GM23338 (cell line): ENCODE results near the gene PALLD. TPM values are rescaled to one million over a fixed set of nuclear protein-coding genes. Genes with fewer than 3 reads are reported as not detected.

ENCODE experiments used
- ATAC-seq: fragments of 200-7000 bp; cut with Tn5 transposase; 3 replicates; pipeline ENCODE4 v1.9.1; 2020
- DNase-seq: peaks from one replicate; pipeline ENCODE4 v3.0.0-alpha.2; 2015; ENCODE audit warnings: low spot score
- H2AFZ ChIP-seq: fragments of 200-600 bp; sonication (generic); 2 replicates; pipeline ENCODE4 v1.8.0; 2016; ENCODE audit warnings: antibody characterized with exemption, mild to moderate bottlenecking, moderate library complexity
- H3F3A ChIP-seq: fragments of 200-600 bp; sonication (generic); replicated peaks from 2 replicates; pipeline ENCODE4 v1.8.0; 2017; ENCODE audit warnings: antibody characterized with exemption, mixed run types, low read depth
- H3K27ac ChIP-seq: fragments of 200-600 bp; sonication (generic); 2 replicates; pipeline ENCODE4 v1.6.1; 2016; ENCODE audit warnings: low read depth
- H3K27me3 ChIP-seq: fragments of 200-600 bp; sonication (generic); 2 replicates; pipeline ENCODE4 v1.8.0; 2016; ENCODE audit warnings: mild to moderate bottlenecking, mixed run types, moderate library complexity; ENCODE audit not compliant: insufficient read depth
- H3K36me3 ChIP-seq: fragments of 200-600 bp; sonication (generic); 2 replicates; pipeline ENCODE4 v1.8.0; 2016; ENCODE audit warnings: mild to moderate bottlenecking; ENCODE audit not compliant: insufficient read depth
- H3K4me1 ChIP-seq: fragments of 200-600 bp; sonication (generic); 2 replicates; pipeline ENCODE4 v1.8.0; 2016; ENCODE audit warnings: mild to moderate bottlenecking, moderate library complexity; ENCODE audit not compliant: insufficient read depth
- H3K4me2 ChIP-seq: fragments of 200-600 bp; sonication (generic); 2 replicates; pipeline ENCODE4 v1.7.1; 2017; ENCODE audit warnings: mixed run types
- H3K4me3 ChIP-seq: fragments of 200-600 bp; sonication (generic); 2 replicates; pipeline ENCODE4 v1.6.1; 2016; ENCODE audit warnings: mixed run types
- H3K79me2 ChIP-seq: fragments of 200-600 bp; sonication (generic); replicated peaks from 2 replicates; pipeline ENCODE4 v1.8.0; 2017; ENCODE audit warnings: mild to moderate bottlenecking; ENCODE audit not compliant: insufficient read depth
- H3K9me2 ChIP-seq: fragments of 200-600 bp; sonication (generic); 2 replicates; pipeline ENCODE4 v1.8.0; 2017; ENCODE audit not compliant: insufficient read depth
- H4K20me1 ChIP-seq: fragments of 200-600 bp; sonication (generic); replicated peaks from 2 replicates; pipeline ENCODE4 v1.8.0; 2017; ENCODE audit warnings: mild to moderate bottlenecking; ENCODE audit not compliant: insufficient read depth
- H3K27ac Mint-ChIP-seq: 2 replicates; pipeline ENCODE4 v1.8.0; 2020; ENCODE audit warnings: inconsistent platforms, mild to moderate bottlenecking, moderate library complexity, mixed read lengths
- H3K27me3 Mint-ChIP-seq: 3 replicates; pipeline ENCODE4 v1.8.0; 2022; ENCODE audit warnings: low read depth, mild to moderate bottlenecking, moderate library complexity, mixed read lengths, inconsistent platforms; ENCODE audit not compliant: insufficient read depth, poor library complexity
- H3K36me3 Mint-ChIP-seq: 3 replicates; pipeline ENCODE4 v1.8.0; 2021; ENCODE audit warnings: low read depth, mild to moderate bottlenecking, inconsistent platforms, moderate library complexity, mixed read lengths
- H3K4me1 Mint-ChIP-seq: 3 replicates; pipeline ENCODE4 v1.8.0; 2020; ENCODE audit warnings: mild to moderate bottlenecking, inconsistent platforms, mixed read lengths
- H3K4me3 Mint-ChIP-seq: 3 replicates; pipeline ENCODE4 v1.8.0; 2021; ENCODE audit warnings: moderate library complexity, mild to moderate bottlenecking, inconsistent platforms, mixed read lengths
- H3K9me3 Mint-ChIP-seq: 3 replicates; pipeline ENCODE4 v1.8.0; 2020; ENCODE audit warnings: moderate library complexity, mild to moderate bottlenecking, inconsistent platforms, mixed read lengths
- CREB1 ChIP-seq: fragments of 250-450 bp; sonication (Bioruptor Pico); IDR thresholded peaks from 2 replicates; pipeline ENCODE4 v1.5.0; 2020; ENCODE audit warnings: low read depth, mild to moderate bottlenecking, moderate library complexity
- EZH2 ChIP-seq: fragments of 200-600 bp; sonication (generic); IDR thresholded peaks from one replicate; pipeline ENCODE4 v1.8.0; 2017; ENCODE audit warnings: antibody characterized with exemption, mild to moderate bottlenecking, low read depth; ENCODE audit not compliant: unreplicated experiment
- EZH2phosphoT487 ChIP-seq: fragments of 200-600 bp; sonication (generic); IDR thresholded peaks from one replicate; pipeline ENCODE4 v1.8.1; 2018; ENCODE audit warnings: antibody characterized with exemption; ENCODE audit not compliant: unreplicated experiment
- NANOG ChIP-seq: IDR thresholded peaks from 2 replicates; pipeline ENCODE4 v1.6.1; 2016; ENCODE audit warnings: antibody characterized with exemption, borderline replicate concordance
- POLR2AphosphoS5 ChIP-seq: IDR thresholded peaks from 2 replicates; pipeline ENCODE4 v1.6.1; 2016; ENCODE audit warnings: antibody characterized with exemption, low read depth
- STAT1 ChIP-seq: IDR thresholded peaks from one replicate; pipeline ENCODE4 v1.6.1; 2016; ENCODE audit warnings: antibody characterized with exemption; ENCODE audit not compliant: unreplicated experiment
- ZNF114 ChIP-seq: fragments of 250-450 bp; sonication (Bioruptor Pico); IDR thresholded peaks from 2 replicates; pipeline ENCODE4 v1.5.0; 2020; ENCODE audit warnings: mild to moderate bottlenecking, moderate library complexity
- ZNF331 ChIP-seq: fragments of 250-450 bp; sonication (Bioruptor Pico); IDR thresholded peaks from 2 replicates; pipeline ENCODE4 v1.5.0; 2020; ENCODE audit warnings: low read depth, mild to moderate bottlenecking, moderate library complexity
- polyA plus RNA-seq: library from polyadenylated mRNA; unstranded; fragments of >200 nt; fragmentation: Nextera tagmentation; extraction: Ambion mirVana; gene quantifications from 2 replicates; pipeline ENCODE4 v1.2.1, GENCODE V29; 2016
- total RNA-seq: library from RNA; depleted of rRNA; stranded (reverse); fragments of >200 nt; shearing (Covaris generic); gene quantifications from 2 replicates; pipeline ENCODE4 v1.2.3, GENCODE V29; 2014
- TF ChIP-seq, protein P1 (sequence below): IDR thresholded peaks from one replicate; pipeline ENCODE4 v1.6.1; 2018; ENCODE audit warnings: antibody characterized with exemption; ENCODE audit not compliant: unreplicated experiment
- TF ChIP-seq, protein P2 (sequence below): fragments of 250-450 bp; sonication (Bioruptor Pico); IDR thresholded peaks from 2 replicates; pipeline ENCODE4 v1.5.0; 2020; ENCODE audit warnings: mild to moderate bottlenecking, moderate library complexity
- TF ChIP-seq, protein P3 (sequence below): IDR thresholded peaks from 2 replicates; pipeline ENCODE4 v1.6.1; 2016; ENCODE audit warnings: antibody characterized with exemption

Gene PALLD
- total and polyA plus RNA-seq, 2 experiments from 2014 or later = 13.1 to 30.2 TPM

DNA sequence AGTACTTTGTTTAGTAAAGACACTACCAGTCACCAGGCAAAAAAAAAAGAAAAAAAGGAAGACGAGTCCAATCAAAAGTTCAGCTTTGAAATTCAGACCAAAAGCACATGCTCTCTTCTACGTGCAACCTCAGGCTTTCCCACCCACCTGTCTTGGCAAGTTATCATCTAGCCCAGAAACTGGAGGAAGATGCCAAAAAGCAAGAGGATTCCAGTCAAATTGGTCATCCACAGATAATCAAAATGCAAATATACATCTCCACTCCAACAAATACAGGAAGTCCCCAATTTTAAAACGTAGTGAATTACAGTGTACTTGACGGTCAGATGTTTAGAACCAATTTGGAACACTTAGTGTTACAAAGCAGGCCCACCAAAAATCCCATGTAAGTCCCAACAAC is 96.5 kb downstream of the PALLD start:
- Histone ChIP-seq H3K27ac (no peak overlapping the region), H3K9me2 (0 out of 2 replicates have a peak, but pooled peaks cover 9% of the 10 kb centered on the region), H2AFZ (no peak overlapping the region), H3K4me3 (no peak overlapping the region), H3K4me1 (no peaks in the 10 kb centered on the region), H3F3A (no peaks in the 10 kb centered on the region), H4K20me1 (no peaks in the 10 kb centered on the region), H3K4me2 (no peak overlapping the region), H3K27me3 (no peaks in the 10 kb centered on the region), H3K36me3 (no peaks in the 10 kb centered on the region), H3K79me2 (no peaks in the 10 kb centered on the region)
- H3K9me3 Mint-ChIP-seq = no peaks in the 10 kb centered on the region
- DNase-seq (no peak), ATAC-seq (no peak)
- H3K4me1 Mint-ChIP-seq = no peaks in the 10 kb centered on the region
- no peak overlapping the region for H3K4me3 Mint-ChIP-seq
- TF ChIP-seq, protein P1, sequence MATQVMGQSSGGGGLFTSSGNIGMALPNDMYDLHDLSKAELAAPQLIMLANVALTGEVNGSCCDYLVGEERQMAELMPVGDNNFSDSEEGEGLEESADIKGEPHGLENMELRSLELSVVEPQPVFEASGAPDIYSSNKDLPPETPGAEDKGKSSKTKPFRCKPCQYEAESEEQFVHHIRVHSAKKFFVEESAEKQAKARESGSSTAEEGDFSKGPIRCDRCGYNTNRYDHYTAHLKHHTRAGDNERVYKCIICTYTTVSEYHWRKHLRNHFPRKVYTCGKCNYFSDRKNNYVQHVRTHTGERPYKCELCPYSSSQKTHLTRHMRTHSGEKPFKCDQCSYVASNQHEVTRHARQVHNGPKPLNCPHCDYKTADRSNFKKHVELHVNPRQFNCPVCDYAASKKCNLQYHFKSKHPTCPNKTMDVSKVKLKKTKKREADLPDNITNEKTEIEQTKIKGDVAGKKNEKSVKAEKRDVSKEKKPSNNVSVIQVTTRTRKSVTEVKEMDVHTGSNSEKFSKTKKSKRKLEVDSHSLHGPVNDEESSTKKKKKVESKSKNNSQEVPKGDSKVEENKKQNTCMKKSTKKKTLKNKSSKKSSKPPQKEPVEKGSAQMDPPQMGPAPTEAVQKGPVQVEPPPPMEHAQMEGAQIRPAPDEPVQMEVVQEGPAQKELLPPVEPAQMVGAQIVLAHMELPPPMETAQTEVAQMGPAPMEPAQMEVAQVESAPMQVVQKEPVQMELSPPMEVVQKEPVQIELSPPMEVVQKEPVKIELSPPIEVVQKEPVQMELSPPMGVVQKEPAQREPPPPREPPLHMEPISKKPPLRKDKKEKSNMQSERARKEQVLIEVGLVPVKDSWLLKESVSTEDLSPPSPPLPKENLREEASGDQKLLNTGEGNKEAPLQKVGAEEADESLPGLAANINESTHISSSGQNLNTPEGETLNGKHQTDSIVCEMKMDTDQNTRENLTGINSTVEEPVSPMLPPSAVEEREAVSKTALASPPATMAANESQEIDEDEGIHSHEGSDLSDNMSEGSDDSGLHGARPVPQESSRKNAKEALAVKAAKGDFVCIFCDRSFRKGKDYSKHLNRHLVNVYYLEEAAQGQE = no peak
- TF ChIP-seq CREB1 (CRISPR knock-in tag) = no peak
- TF ChIP-seq ZNF331 (CRISPR knock-in tag) = no peak
- TF ChIP-seq NANOG = no peak
- no peak for TF ChIP-seq EZH2
- TF ChIP-seq, protein P2, sequence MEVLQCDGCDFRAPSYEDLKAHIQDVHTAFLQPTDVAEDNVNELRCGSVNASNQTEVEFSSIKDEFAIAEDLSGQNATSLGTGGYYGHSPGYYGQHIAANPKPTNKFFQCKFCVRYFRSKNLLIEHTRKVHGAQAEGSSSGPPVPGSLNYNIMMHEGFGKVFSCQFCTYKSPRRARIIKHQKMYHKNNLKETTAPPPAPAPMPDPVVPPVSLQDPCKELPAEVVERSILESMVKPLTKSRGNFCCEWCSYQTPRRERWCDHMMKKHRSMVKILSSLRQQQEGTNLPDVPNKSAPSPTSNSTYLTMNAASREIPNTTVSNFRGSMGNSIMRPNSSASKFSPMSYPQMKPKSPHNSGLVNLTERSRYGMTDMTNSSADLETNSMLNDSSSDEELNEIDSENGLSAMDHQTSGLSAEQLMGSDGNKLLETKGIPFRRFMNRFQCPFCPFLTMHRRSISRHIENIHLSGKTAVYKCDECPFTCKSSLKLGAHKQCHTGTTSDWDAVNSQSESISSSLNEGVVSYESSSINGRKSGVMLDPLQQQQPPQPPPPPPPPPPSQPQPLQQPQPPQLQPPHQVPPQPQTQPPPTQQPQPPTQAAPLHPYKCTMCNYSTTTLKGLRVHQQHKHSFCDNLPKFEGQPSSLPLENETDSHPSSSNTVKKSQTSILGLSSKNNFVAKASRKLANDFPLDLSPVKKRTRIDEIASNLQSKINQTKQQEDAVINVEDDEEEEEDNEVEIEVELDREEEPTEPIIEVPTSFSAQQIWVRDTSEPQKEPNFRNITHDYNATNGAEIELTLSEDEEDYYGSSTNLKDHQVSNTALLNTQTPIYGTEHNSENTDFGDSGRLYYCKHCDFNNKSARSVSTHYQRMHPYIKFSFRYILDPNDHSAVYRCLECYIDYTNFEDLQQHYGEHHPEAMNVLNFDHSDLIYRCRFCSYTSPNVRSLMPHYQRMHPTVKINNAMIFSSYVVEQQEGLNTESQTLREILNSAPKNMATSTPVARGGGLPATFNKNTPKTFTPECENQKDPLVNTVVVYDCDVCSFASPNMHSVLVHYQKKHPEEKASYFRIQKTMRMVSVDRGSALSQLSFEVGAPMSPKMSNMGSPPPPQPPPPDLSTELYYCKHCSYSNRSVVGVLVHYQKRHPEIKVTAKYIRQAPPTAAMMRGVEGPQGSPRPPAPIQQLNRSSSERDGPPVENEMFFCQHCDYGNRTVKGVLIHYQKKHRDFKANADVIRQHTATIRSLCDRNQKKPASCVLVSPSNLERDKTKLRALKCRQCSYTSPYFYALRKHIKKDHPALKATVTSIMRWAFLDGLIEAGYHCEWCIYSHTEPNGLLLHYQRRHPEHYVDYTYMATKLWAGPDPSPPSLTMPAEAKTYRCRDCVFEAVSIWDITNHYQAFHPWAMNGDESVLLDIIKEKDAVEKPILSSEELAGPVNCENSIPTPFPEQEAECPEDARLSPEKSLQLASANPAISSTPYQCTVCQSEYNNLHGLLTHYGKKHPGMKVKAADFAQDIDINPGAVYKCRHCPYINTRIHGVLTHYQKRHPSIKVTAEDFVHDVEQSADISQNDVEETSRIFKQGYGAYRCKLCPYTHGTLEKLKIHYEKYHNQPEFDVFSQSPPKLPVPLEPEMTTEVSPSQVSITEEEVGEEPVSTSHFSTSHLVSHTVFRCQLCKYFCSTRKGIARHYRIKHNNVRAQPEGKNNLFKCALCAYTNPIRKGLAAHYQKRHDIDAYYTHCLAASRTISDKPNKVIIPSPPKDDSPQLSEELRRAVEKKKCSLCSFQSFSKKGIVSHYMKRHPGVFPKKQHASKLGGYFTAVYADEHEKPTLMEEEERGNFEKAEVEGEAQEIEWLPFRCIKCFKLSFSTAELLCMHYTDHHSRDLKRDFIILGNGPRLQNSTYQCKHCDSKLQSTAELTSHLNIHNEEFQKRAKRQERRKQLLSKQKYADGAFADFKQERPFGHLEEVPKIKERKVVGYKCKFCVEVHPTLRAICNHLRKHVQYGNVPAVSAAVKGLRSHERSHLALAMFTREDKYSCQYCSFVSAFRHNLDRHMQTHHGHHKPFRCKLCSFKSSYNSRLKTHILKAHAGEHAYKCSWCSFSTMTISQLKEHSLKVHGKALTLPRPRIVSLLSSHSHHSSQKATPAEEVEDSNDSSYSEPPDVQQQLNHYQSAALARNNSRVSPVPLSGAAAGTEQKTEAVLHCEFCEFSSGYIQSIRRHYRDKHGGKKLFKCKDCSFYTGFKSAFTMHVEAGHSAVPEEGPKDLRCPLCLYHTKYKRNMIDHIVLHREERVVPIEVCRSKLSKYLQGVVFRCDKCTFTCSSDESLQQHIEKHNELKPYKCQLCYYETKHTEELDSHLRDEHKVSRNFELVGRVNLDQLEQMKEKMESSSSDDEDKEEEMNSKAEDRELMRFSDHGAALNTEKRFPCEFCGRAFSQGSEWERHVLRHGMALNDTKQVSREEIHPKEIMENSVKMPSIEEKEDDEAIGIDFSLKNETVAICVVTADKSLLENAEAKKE (CRISPR knock-in tag) = no peak
- TF ChIP-seq, protein P3, sequence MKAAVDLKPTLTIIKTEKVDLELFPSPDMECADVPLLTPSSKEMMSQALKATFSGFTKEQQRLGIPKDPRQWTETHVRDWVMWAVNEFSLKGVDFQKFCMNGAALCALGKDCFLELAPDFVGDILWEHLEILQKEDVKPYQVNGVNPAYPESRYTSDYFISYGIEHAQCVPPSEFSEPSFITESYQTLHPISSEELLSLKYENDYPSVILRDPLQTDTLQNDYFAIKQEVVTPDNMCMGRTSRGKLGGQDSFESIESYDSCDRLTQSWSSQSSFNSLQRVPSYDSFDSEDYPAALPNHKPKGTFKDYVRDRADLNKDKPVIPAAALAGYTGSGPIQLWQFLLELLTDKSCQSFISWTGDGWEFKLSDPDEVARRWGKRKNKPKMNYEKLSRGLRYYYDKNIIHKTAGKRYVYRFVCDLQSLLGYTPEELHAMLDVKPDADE = no peak
- TF ChIP-seq POLR2AphosphoS5 = no peak
- TF ChIP-seq STAT1 = no peak
- TF ChIP-seq ZNF114 (CRISPR knock-in tag) = no peak
- TF ChIP-seq EZH2phosphoT487 = no peak
- H3K27me3 Mint-ChIP-seq = no peaks in the 10 kb centered on the region
- no peaks in the 10 kb centered on the region for H3K36me3 Mint-ChIP-seq
- no peak overlapping the region for H3K27ac Mint-ChIP-seq
